GM13976 (cell line): ENCODE results near the gene PLK5.

ENCODE experiments used
- DNase-seq: peaks from one replicate; pipeline ENCODE4 v3.0.0; 2012; ENCODE audit warnings: low spot score
- CTCF ChIP-seq: IDR thresholded peaks from 2 replicates; pipeline ENCODE4 v1.5.1; 2012; ENCODE audit warnings: borderline replicate concordance, mild to moderate bottlenecking; ENCODE audit not compliant: insufficient read depth; ENCODE audit errors: extremely low read depth, missing control alignments, control extremely low read depth
- in situ Hi-C: fragments of 300-500 bp; cut with MboI; formaldehyde crosslinking; loops from one replicate; pipeline ENCODE4 v1.12.0; 2022; ENCODE audit warnings: low sequenced_read_pairs, mixed read lengths, inconsistent platforms; ENCODE audit not compliant: unreplicated experiment

PLK5 gene

DNA sequence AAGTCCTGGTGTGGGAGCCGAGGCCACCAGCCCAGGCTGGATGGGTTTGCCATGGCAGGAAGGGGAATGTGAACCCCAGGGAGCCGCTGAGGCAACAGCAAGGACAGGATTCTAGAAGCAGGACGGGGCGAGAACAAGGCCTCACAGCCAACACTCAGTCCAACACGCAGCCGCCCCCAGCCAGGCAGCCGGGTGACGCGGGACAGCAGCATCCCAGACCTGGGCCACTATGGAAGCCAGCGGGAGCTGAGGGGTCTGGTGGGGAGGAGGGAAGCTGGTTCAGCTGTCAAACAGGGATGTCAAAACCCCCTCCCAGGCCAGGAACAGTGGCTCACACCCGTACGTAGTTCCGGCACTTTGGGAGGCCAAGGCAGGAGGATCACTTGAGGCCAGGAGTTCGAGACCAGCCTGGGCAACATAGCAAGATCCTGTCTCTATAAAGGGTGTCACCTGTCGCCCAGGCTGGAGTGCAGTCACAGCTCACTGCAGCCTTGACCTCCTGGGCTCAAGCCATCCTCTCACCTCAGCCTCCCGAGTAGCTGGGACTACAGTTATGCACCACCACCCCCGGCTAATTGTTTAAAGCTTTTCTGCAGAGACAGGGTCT, 37.5 kb downstream of the PLK5 start:
- no peak for DNase-seq
- TF ChIP-seq CTCF, result no peak
- in situ Hi-C loops, result no loop called here

DNA sequence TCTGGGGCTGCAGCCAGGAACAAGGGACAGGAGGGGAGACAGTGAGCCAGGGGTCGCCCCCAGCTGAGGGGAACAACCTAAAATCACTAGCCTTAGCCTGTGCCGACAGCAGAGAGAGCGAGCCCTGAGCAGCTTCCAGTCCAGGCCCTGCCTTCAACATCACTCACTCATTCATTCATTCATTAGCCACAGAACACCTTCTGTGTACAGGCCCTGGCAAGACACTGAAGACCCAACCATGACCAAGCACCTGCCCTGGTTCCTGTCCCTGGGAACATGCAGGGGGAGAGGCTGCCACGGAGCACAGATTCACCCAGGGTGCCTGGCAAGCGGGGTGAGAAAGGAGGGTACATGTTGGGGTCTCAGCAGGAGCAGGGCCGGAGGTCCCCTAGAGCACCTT, 39.4 kb downstream of the PLK5 start:
- DNase-seq, result no peak
- TF ChIP-seq CTCF, result no peak
- in situ Hi-C loops, result no loop called here

DNA sequence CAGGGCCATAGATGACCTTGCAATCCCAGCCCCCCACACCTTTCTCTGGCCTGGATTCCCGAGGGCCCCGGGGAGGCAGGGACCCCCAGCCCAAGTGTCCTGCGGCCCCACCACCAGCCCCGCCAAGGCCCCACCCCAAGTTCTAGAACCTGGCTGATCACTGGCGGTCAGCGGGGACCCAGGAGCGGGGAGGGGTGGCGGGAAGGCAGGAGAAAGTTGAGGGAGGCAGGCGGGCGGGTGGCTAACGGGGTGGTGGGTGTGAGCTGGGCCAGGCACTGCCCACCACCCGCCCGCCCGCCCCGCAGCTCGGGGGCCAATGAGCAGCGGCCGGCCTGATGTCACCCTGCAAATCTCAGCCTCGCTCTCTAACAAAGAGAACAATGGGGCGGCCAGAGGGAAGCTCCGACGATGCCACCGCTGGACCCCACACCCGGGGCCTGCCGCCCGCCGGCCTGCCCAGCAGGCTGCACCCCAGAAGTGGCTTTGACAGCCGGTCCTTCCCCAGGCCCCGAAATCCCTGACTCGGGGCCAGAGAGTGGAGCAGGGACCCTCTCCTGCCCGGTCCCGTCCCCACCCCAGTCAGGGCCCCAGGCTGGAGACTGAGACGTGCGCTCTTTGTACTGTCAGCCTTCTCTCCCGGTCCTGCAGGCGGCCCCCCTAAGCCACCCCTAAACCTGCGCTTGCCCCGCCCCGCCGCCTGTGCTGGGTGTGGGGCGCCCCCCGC, 42.7 kb downstream of the PLK5 start:
- no peak for TF ChIP-seq CTCF
- in situ Hi-C loops, result no loop called here
- DNase-seq, result no peak

- in situ Hi-C loops, result no loop called here
- TF ChIP-seq CTCF, result no peak
- no peak for DNase-seq
These were observed 43.4 kb downstream of the PLK5 start for GRCh38 chr19:1567116-1567847.

DNA sequence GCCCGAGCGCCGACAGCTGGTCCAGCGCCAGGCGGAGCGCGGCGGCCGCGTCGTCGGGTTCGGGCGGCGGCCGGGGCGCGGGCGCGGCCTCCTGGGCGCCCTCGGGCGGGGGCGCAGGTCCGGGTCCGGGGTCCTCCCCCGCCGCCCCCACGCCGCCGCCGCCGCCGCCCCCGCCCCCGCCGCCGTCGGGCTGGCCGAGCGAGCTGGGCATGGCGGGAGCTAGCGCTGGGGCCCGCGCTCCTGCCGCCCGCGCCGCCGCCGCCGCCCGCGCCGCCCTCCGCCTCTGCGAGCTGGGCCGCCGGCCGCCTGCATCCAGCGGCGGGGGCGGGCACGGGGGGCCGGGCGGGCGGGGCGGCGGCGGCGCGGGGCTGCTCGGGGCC, 44.0 kb downstream of the PLK5 start:
- no peak for DNase-seq
- in situ Hi-C loops, result no loop called here
- TF ChIP-seq CTCF, result no peak

GRCh38 chr19:1568320-1569019, 44.6 kb downstream of the PLK5 start, which contains the start of gene MEX3D:
TSS of gene MEX3D (minus strand) at chr19:1568325. CDS start at chr19:1568058, 267 bp downstream.
- DNase-seq, result peak; percentile 100
- in situ Hi-C loops, result no loop called here
- no peak for TF ChIP-seq CTCF
